Heart left ventricle (tissue), 13 donors: ENCODE results near the gene SLC18B1.

Source experiments
- CTCF ChIP-seq, 12 donors: fragments of 200-600 bp; sonication (generic) in 4 of 12; IDR thresholded peaks; one replicate each; pipeline versions ENCODE4 v1.5.0 to v1.8.0; 2018 to 2022; ENCODE audit warnings: antibody characterized with exemption in 12 of 12, mild to moderate bottlenecking in 5 of 12
- POLR2A ChIP-seq, 2 donors: fragments of 450-650 bp; IDR thresholded peaks; one replicate each; pipeline ENCODE4 v1.6.1; 2017; ENCODE audit warnings: antibody characterized with exemption in 2 of 2, mild to moderate bottlenecking in 2 of 2, moderate library complexity in 2 of 2
- donor health status: ischemic (EF 13 %, LVEDD 7.1; RV severe dilation, severe dysfunction).
- donor health status: DM: no; HTN: yes; CAD: no.
- donor health status: DM: no; HTN: no; CAD: no.
- donor health status: ischemic (EF 25% LVEDD 6.9; RV normal size, moderate dysfunction).
- donor health status: ischemic (EF 25% LVEDD 5.7; RV mildly dilated, moderate dysfunction).
- donor health status: ischemic (EF 35%, LVEDD 5.7; RV mildly dilated, moderate dysfunction).
- donor health status: nonischemic (EF 11% LVEDD 7.7; RV severe dilation, severe dysfunction).
- donor health status: DM: yes; HTN: yes; CAD: no.
- donor health status: PGD.
- donor health status: ischemic (EF 29% LVEDD 5.4; RV normal size, mild dysfunction).
- donor health status: nonischemic (EF 23%, LVEDD 6.1; RV moderate dilation, normal function).

GRCh38 chr6:132789396-132789776 is 9.1 kb downstream of the SLC18B1 start:
- TF ChIP-seq CTCF (IDR thresholded peaks at IDR 0.05) (no peak), POLR2A (IDR thresholded peaks at IDR 0.05) (no peak)
